ENCODE results near the gene SMARCC1. TPM values are rescaled to one million over a fixed set of nuclear protein-coding genes. Genes with fewer than 3 reads are reported as not detected.

Gene SMARCC1
- total and polyA plus RNA-seq, 4 donors: 11.7 to 83.0 (median 37.5) TPM

DNA sequence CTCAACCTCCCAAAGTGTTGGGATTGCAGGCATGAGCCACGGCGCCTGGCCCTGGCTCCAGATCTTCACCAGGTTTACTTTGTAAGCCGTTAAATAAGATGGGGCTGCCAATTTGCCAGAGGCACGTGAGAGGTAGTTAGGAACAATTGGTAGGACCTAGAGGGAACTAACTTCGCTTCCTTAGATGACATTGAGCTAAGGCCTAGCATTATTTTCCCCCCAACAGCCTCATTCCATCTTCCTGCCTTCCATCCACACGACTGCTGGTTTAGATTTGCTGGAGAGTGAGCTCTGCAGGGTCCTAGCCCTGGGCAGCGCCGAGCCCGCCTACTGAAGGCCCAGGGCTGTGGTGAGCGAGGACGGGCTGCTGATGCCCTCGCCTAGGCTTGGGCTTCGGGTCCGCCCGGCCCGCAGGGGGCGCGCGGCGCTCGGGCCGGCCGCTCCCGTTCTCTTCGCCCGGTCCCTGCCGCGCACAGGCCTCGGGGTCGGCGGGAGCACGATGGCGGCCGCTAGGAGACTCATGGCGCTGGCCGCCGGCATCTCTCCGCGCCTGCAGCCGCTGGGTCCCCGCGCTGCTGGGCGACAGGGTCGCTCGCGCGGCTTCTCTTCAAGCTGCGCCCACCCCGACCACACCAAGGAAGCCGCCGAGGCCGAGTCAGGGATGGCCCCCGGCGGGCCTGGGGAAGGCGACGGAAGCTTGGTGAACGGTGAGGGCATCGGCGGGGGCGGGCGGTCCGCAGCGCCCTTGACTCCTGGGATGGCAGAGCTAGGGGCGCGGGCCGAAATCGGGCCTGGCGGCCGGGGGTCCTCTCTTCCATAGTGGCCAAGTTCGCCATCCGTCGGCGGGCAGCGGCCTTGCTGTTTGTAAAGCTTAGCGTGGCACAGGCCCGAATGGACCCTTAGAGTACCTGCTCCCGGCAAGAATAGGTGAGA lies 43.1 kb upstream of the SMARCC1 start:
- TF ChIP-seq CTCF (IDR thresholded peaks at IDR 0.05; ENCODE audit: control extremely low read depth, extremely low read depth): peak; percentile 78
- Histone ChIP-seq H3K4me1 (ENCODE audit: control insufficient read depth in 5 of 5, insufficient read depth in 5 of 5, low read length in 5 of 5) (peaks cover 4 to 14% (median 7%) of the 10 kb centered on the region in 5 donors), H3K27ac (ENCODE audit: low read depth in 1 of 2, low read length in 1 of 2) (peak overlapping the region; percentile 65 to 89), H3K36me3 (ENCODE audit: control insufficient read depth in 4 of 4, insufficient read depth in 4 of 4, low read length in 4 of 4) (peaks cover 10 to 18% (median 14%) of the 10 kb centered on the region in 4 donors), H3K9me3 (ENCODE audit: control insufficient read depth in 4 of 4, insufficient read depth in 3 of 4, low read length in 3 of 4) (no peaks in the 10 kb centered on the region), H3K9ac (ENCODE audit: insufficient read depth in 1 of 2, low read length in 2 of 2) (peak overlapping the region; percentile 87 to 96), H3K27me3 (ENCODE audit: control insufficient read depth in 3 of 3, insufficient read depth in 3 of 3, low read length in 2 of 3) (no peaks in the 10 kb centered on the region), H3K4me3 (peak overlapping the region; percentile 85)
- 4 to 5% methylated on average over 63 to 77 of the region's 77 CpGs for WGBS, 2 donors
- ATAC-seq (ENCODE audit: insufficient read depth, low FRiP score): peak; percentile 99
- peak; percentile 85 to 90 (median 87) for DNase-seq

- no peaks in the 10 kb centered on the region for H3K4me1 ChIP-seq (ENCODE audit: control insufficient read depth in 5 of 5, insufficient read depth in 5 of 5, low read length in 5 of 5)
- ATAC-seq (ENCODE audit: insufficient read depth, low FRiP score) (no peak), DNase-seq (no peak)
- H3K27me3 ChIP-seq (ENCODE audit: control insufficient read depth in 3 of 3, insufficient read depth in 3 of 3, low read length in 2 of 3): no peaks in the 10 kb centered on the region
- no peak overlapping the region for H3K4me3 ChIP-seq
- WGBS, 2 donors: 93 to 95% methylated on average over 7 of the region's 7 CpGs
- no peak for TF ChIP-seq CTCF (IDR thresholded peaks at IDR 0.05; ENCODE audit: control extremely low read depth, extremely low read depth)
- H3K9me3 ChIP-seq (ENCODE audit: control insufficient read depth in 4 of 4, insufficient read depth in 3 of 4, low read length in 3 of 4): no peaks in the 10 kb centered on the region
- H3K27ac ChIP-seq (ENCODE audit: low read depth in 1 of 2, low read length in 1 of 2): no peak overlapping the region
- H3K36me3 ChIP-seq (ENCODE audit: control insufficient read depth in 4 of 4, insufficient read depth in 4 of 4, low read length in 4 of 4): peaks cover 5 to 29% (median 14%) of the 10 kb centered on the region in 4 donors
- H3K9ac ChIP-seq (ENCODE audit: insufficient read depth in 1 of 2, low read length in 2 of 2): no peak overlapping the region
Observed at GRCh38 chr3:47817609-47818008, 35.9 kb upstream of the SMARCC1 start.

DNA sequence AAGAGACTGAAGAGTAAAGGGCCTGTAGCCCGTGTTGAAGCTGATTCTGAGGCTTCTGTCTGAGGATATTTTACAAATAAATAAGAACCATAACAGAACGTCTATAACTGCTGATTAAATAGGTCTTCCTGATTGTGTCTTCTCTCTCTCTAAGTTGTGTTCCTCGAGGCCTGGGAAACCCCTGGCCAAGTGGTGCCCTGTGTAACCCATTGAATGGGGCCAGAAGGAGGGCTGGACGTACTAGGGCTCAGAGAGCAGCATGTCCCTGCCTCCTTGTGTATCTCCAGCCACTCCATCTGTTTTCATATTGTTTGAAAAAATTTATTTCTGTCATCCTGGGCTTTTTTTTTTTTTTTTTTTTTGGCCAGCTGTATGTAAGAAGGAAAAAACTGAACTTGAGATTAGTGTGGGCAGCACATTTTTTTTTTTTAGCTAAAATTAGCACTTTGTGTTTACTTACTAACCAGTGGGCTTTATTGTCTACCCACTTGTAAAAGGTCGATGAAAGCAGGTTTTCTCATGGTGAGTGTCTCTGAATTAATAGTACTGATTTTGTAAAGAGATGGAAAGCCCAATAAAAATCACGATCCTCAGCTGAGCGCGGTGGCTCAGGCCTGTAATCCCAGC lies 32.0 kb upstream of the SMARCC1 start:
- Histone ChIP-seq H3K27ac (ENCODE audit: low read depth in 1 of 2, low read length in 1 of 2) (no peak overlapping the region), H3K4me1 (ENCODE audit: control insufficient read depth in 5 of 5, insufficient read depth in 5 of 5, low read length in 5 of 5) (no peaks in the 10 kb centered on the region), H3K9ac (ENCODE audit: insufficient read depth in 1 of 2, low read length in 2 of 2) (no peak overlapping the region), H3K27me3 (ENCODE audit: control insufficient read depth in 3 of 3, insufficient read depth in 3 of 3, low read length in 2 of 3) (no peaks in the 10 kb centered on the region), H3K9me3 (ENCODE audit: control insufficient read depth in 4 of 4, insufficient read depth in 3 of 4, low read length in 3 of 4) (no peaks in the 10 kb centered on the region), H3K36me3 (ENCODE audit: control insufficient read depth in 4 of 4, insufficient read depth in 4 of 4, low read length in 4 of 4) (peaks cover 12 to 30% (median 18%) of the 10 kb centered on the region in 4 donors), H3K4me3 (no peak overlapping the region)
- ATAC-seq (ENCODE audit: insufficient read depth, low FRiP score) (no peak), DNase-seq (no peak)
- 81 to 89% methylated on average over 8 of the region's 8 CpGs for WGBS, 2 donors
- no peak for TF ChIP-seq CTCF (IDR thresholded peaks at IDR 0.05; ENCODE audit: control extremely low read depth, extremely low read depth)
